ENCODE data around the gene MYOM1.

MYOM1 gene

DNA sequence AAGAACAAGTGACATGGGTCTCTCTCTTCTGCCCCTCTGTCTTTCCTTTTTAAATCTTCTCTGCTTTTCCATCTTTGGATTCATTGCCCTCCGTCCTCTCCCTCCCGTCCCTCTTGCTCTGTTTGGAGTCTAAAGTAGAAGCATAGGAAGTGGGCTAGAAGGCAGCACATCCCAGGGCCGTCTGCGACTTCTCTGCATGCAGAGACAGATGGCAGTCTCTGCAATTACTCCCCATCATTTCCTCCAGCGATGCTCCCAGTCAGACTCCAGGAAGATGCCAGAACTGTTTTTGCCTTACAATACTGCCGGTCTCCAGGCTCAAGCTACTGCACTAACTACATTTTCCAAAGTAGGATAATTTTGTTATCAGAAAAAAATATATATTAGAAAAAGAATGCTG lies 171.6 kb downstream of the MYOM1 start:
- Histone ChIP-seq H3K27ac (no peak overlapping the region), H3K9me3 (ENCODE audit: control insufficient read depth, low read length) (no peaks in the 10 kb centered on the region), H3K9ac (no peak overlapping the region), H3K27me3 (ENCODE audit: control insufficient read depth, insufficient read depth, low read length) (no peaks in the 10 kb centered on the region), H3K4me3 (ENCODE audit: low read depth, low read length) (no peak overlapping the region), H2AFZ (no peak overlapping the region), H3K36me3 (ENCODE audit: control insufficient read depth, insufficient read depth, low read length) (no peaks in the 10 kb centered on the region), H3K4me2 (ENCODE audit: low read length) (no peak overlapping the region), H3K79me2 (no peaks in the 10 kb centered on the region), H3K4me1 (no peaks in the 10 kb centered on the region)
- TF ChIP-seq CTCF (IDR thresholded peaks at IDR 0.05): no peak

GRCh38 chr18:3046216-3046808 lies 173.5 kb downstream of the MYOM1 start:
- H3K27ac ChIP-seq: no peak overlapping the region
- H3K36me3 ChIP-seq (ENCODE audit: control insufficient read depth, insufficient read depth, low read length): no peaks in the 10 kb centered on the region
- no peak overlapping the region for H2AFZ ChIP-seq
- no peaks in the 10 kb centered on the region for H3K27me3 ChIP-seq (ENCODE audit: control insufficient read depth, insufficient read depth, low read length)
- H3K9me3 ChIP-seq (ENCODE audit: control insufficient read depth, low read length): no peaks in the 10 kb centered on the region
- H3K4me1 ChIP-seq: peaks cover 6% of the 10 kb centered on the region
- no peak for TF ChIP-seq CTCF (IDR thresholded peaks at IDR 0.05)
- H3K79me2 ChIP-seq: no peaks in the 10 kb centered on the region
- no peak overlapping the region for H3K9ac ChIP-seq
- H3K4me2 ChIP-seq (ENCODE audit: low read length): no peak overlapping the region
- H3K4me3 ChIP-seq (ENCODE audit: low read depth, low read length): no peak overlapping the region

DNA sequence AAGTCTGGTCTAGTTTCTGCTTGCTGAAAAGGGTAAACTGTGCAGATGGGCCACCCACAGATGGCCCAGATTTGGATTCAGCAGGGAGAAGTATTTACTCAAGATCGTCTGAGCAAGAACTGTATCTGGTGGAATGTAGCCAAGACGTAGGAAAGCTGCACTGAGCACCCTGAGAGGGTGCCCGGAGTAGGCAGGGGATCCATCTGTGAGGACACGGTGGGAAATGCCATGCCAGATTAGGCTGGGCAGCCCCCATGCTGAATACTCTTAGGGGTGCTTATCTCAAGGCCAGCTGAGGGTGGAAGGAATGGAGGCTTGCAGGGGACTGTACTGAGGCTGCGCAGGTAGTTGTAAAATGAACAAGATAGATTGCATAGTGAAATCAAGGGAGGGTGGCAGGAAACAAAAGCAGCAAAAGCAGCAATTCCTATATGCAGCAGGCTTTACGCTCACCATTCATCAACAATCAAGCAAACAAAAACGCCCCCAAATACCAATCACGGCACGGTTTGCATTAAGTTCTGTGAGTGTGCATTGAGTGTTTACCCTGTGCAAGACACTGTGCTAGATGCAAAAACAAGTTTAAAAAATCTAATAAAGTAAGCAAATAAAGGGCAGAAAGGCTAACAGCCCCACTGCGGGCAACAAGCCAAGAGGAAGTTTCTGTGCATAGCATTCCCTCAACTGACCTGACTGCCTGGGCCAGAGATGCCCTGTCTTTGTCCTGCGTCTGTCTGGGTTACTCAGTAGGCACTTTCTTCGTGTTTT lies 174.7 kb downstream of the MYOM1 start:
- Histone ChIP-seq H3K79me2 (no peaks in the 10 kb centered on the region), H3K9me3 (ENCODE audit: control insufficient read depth, low read length) (no peaks in the 10 kb centered on the region), H2AFZ (no peak overlapping the region), H3K27me3 (ENCODE audit: control insufficient read depth, insufficient read depth, low read length) (no peaks in the 10 kb centered on the region), H3K27ac (no peak overlapping the region), H3K4me3 (ENCODE audit: low read depth, low read length) (no peak overlapping the region), H3K4me2 (ENCODE audit: low read length) (no peak overlapping the region), H3K9ac (no peak overlapping the region), H3K36me3 (ENCODE audit: control insufficient read depth, insufficient read depth, low read length) (no peaks in the 10 kb centered on the region), H3K4me1 (peaks cover 6% of the 10 kb centered on the region)
- TF ChIP-seq CTCF (IDR thresholded peaks at IDR 0.05): no peak

GRCh38 chr18:3042379-3042778 lies 177.4 kb downstream of the MYOM1 start:
- Histone ChIP-seq H3K9me3 (ENCODE audit: control insufficient read depth, low read length) (no peaks in the 10 kb centered on the region), H3K36me3 (ENCODE audit: control insufficient read depth, insufficient read depth, low read length) (no peaks in the 10 kb centered on the region), H3K27me3 (ENCODE audit: control insufficient read depth, insufficient read depth, low read length) (no peaks in the 10 kb centered on the region), H2AFZ (no peak overlapping the region), H3K27ac (no peak overlapping the region), H3K9ac (no peak overlapping the region), H3K4me3 (ENCODE audit: low read depth, low read length) (no peak overlapping the region), H3K4me1 (peaks cover 6% of the 10 kb centered on the region), H3K4me2 (ENCODE audit: low read length) (no peak overlapping the region), H3K79me2 (no peaks in the 10 kb centered on the region)
- no peak for TF ChIP-seq CTCF (IDR thresholded peaks at IDR 0.05)

DNA sequence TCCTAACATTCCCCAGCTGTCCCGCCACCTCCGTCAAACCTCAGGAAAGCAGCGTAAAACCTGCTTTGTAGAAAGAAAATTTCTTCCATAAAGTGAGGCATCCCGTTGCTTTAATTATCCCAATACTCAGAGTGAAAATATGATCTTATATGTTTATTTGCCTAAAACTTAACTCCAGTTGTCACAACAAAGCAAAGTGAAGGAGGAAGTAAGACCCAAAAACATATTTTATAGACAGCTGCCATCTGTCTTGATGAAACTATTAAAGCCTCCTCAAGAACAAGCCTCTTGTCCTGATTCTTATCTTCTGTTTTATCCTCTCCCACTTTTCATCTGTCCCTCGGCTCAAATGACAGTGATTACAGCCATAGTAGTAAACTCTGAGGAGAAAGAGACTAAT lies 177.9 kb downstream of the MYOM1 start:
- H3K79me2 ChIP-seq: no peaks in the 10 kb centered on the region
- no peak overlapping the region for H3K9ac ChIP-seq
- no peak overlapping the region for H2AFZ ChIP-seq
- H3K36me3 ChIP-seq (ENCODE audit: control insufficient read depth, insufficient read depth, low read length): no peaks in the 10 kb centered on the region
- TF ChIP-seq CTCF (IDR thresholded peaks at IDR 0.05): no peak
- no peak overlapping the region for H3K4me2 ChIP-seq (ENCODE audit: low read length)
- no peaks in the 10 kb centered on the region for H3K9me3 ChIP-seq (ENCODE audit: control insufficient read depth, low read length)
- H3K27me3 ChIP-seq (ENCODE audit: control insufficient read depth, insufficient read depth, low read length): no peaks in the 10 kb centered on the region
- H3K4me1 ChIP-seq: peaks cover 6% of the 10 kb centered on the region
- H3K27ac ChIP-seq: no peak overlapping the region
- H3K4me3 ChIP-seq (ENCODE audit: low read depth, low read length): no peak overlapping the region

Data from parathyroid adenoma (tissue), 2 donors.